HG02970 (cell line): ENCODE measurements around the gene TOMM7.
"Not testable (repeated sequence)": the region's sequence is repeated elsewhere in the genome, so short reads cannot be mapped to it uniquely, and the experiment has no call there.

Experiments used
- ATAC-seq: cut with Tn5 transposase; IDR thresholded peaks from one replicate; pipeline ENCODE4 v1.9.1; 2021; ENCODE audit warnings: mild to moderate bottlenecking, moderate library complexity, moderate number of reproducible peaks; ENCODE audit not compliant: unreplicated experiment, low FRiP score

Gene TOMM7

GRCh38 chr7:22854158-22855048, 31.8 kb upstream of the TOMM7 start:
- ATAC-seq, result peak; percentile 89

GRCh38 chr7:22853674-22854157, 31.1 kb upstream of the TOMM7 start:
- peak; percentile 4 for ATAC-seq

- no peak for ATAC-seq
These were observed 30.5 kb upstream of the TOMM7 start for GRCh38 chr7:22853138-22853537.

GRCh38 chr7:22851145-22851544, 28.5 kb upstream of the TOMM7 start:
- ATAC-seq, result no peak

- ATAC-seq, result not testable (repeated sequence)
These were observed 27.7 kb upstream of the TOMM7 start for GRCh38 chr7:22850394-22850793.

- ATAC-seq, result no peak
These were observed 27.0 kb upstream of the TOMM7 start for GRCh38 chr7:22849662-22850061.

- no peak for ATAC-seq
These were observed 26.5 kb upstream of the TOMM7 start for GRCh38 chr7:22849172-22849571.

GRCh38 chr7:22846961-22847360, 24.3 kb upstream of the TOMM7 start:
- ATAC-seq, result no peak

- no peak for ATAC-seq
These were observed 22.7 kb upstream of the TOMM7 start for GRCh38 chr7:22845221-22845834.

GRCh38 chr7:22843681-22844309, 21.1 kb upstream of the TOMM7 start:
- no peak for ATAC-seq

- ATAC-seq, result no peak
These were observed 20.3 kb upstream of the TOMM7 start for GRCh38 chr7:22842973-22843372.

- ATAC-seq, result no peak
These were observed 19.8 kb upstream of the TOMM7 start for GRCh38 chr7:22842383-22842941.

GRCh38 chr7:22841954-22842353, 19.3 kb upstream of the TOMM7 start:
- ATAC-seq, result no peak

GRCh38 chr7:22837308-22837707, 14.7 kb upstream of the TOMM7 start:
- ATAC-seq, result no peak

GRCh38 chr7:22836506-22836905, 13.9 kb upstream of the TOMM7 start:
- ATAC-seq, result not testable (repeated sequence)

GRCh38 chr7:22833957-22834356, 11.3 kb upstream of the TOMM7 start:
- no peak for ATAC-seq

GRCh38 chr7:22833113-22833855, 10.6 kb upstream of the TOMM7 start:
- no peak for ATAC-seq

- ATAC-seq, result no peak
These were observed 9.8 kb upstream of the TOMM7 start for GRCh38 chr7:22832401-22832800.

- no peak for ATAC-seq
These were observed 9.1 kb upstream of the TOMM7 start for GRCh38 chr7:22831602-22832305.

- no peak for ATAC-seq
These were observed 4.9 kb upstream of the TOMM7 start for GRCh38 chr7:22827563-22827962.
